Upper lobe of right lung (tissue), 1 donor: Measurements from ENCODE around the gene RGS12. TPM values are rescaled to one million over a fixed set of nuclear protein-coding genes. Genes with fewer than 3 reads are reported as not detected.

ENCODE experiments used
- ATAC-seq: fragments of 200-7000 bp; cut with Tn5 transposase; one replicate; pipeline ENCODE4 v1.9.1; 2020; ENCODE audit warnings: mild to moderate bottlenecking, moderate library complexity
- DNase-seq: peaks from one replicate; pipeline ENCODE4 v3.0.0-alpha.2; 2020
- H3K27ac ChIP-seq: fragments of 200-600 bp; one replicate; pipeline ENCODE4 v1.8.0; 2022
- H3K27me3 ChIP-seq: fragments of 200-600 bp; one replicate; pipeline ENCODE4 v1.8.0; 2022; ENCODE audit warnings: mild to moderate bottlenecking
- H3K36me3 ChIP-seq: fragments of 200-600 bp; one replicate; pipeline ENCODE4 v1.8.0; 2022
- H3K4me1 ChIP-seq: fragments of 200-600 bp; one replicate; pipeline ENCODE4 v1.8.0; 2022
- H3K4me3 ChIP-seq: fragments of 200-600 bp; one replicate; pipeline ENCODE4 v1.8.0; 2022; ENCODE audit warnings: mild to moderate bottlenecking
- H3K9me3 ChIP-seq: fragments of 200-600 bp; one replicate; pipeline ENCODE4 v1.8.0; 2022
- intact Hi-C: fragments of 100-400 bp; cut with DNase I; formaldehyde crosslinking; loops from one replicate; pipeline ENCODE4 v1.11.0; 2022
- total RNA-seq: library from RNA; stranded (reverse); fragmentation: NEBNext Ultra II Directional; extraction: Animal tissue kit (Norgen Biotek cat#: 25700); gene quantifications from one replicate; pipeline ENCODE4 v1.2.1, GENCODE V29; 2021
- TF ChIP-seq, protein P1 (sequence below): fragments of 200-600 bp; IDR thresholded peaks from one replicate; pipeline ENCODE4 v1.8.0; 2022; ENCODE audit warnings: antibody characterized with exemption
- donor health status: DM: no; HTN: yes; CAD: no; lungs with severe emphysema.

Gene RGS12
- total RNA-seq, 1 donor from 2014 or later, result 58.2 TPM

- Histone ChIP-seq H3K9me3 (no peaks in the 10 kb centered on the region), H3K27ac (peak overlapping the region; percentile 91), H3K27me3 (no peaks in the 10 kb centered on the region), H3K36me3 (no peaks in the 10 kb centered on the region), H3K4me1 (peaks cover 20% of the 10 kb centered on the region), H3K4me3 (peak overlapping the region; percentile 76)
- ATAC-seq, result peak; percentile 77
- TF ChIP-seq, protein P1, sequence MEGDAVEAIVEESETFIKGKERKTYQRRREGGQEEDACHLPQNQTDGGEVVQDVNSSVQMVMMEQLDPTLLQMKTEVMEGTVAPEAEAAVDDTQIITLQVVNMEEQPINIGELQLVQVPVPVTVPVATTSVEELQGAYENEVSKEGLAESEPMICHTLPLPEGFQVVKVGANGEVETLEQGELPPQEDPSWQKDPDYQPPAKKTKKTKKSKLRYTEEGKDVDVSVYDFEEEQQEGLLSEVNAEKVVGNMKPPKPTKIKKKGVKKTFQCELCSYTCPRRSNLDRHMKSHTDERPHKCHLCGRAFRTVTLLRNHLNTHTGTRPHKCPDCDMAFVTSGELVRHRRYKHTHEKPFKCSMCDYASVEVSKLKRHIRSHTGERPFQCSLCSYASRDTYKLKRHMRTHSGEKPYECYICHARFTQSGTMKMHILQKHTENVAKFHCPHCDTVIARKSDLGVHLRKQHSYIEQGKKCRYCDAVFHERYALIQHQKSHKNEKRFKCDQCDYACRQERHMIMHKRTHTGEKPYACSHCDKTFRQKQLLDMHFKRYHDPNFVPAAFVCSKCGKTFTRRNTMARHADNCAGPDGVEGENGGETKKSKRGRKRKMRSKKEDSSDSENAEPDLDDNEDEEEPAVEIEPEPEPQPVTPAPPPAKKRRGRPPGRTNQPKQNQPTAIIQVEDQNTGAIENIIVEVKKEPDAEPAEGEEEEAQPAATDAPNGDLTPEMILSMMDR, result no peak
- intact Hi-C loops, result no loop called here
- peak; percentile 90 for DNase-seq
Observed at GRCh38 chr4:3291969-3292570, 751 bp upstream of the RGS12 start.

DNA sequence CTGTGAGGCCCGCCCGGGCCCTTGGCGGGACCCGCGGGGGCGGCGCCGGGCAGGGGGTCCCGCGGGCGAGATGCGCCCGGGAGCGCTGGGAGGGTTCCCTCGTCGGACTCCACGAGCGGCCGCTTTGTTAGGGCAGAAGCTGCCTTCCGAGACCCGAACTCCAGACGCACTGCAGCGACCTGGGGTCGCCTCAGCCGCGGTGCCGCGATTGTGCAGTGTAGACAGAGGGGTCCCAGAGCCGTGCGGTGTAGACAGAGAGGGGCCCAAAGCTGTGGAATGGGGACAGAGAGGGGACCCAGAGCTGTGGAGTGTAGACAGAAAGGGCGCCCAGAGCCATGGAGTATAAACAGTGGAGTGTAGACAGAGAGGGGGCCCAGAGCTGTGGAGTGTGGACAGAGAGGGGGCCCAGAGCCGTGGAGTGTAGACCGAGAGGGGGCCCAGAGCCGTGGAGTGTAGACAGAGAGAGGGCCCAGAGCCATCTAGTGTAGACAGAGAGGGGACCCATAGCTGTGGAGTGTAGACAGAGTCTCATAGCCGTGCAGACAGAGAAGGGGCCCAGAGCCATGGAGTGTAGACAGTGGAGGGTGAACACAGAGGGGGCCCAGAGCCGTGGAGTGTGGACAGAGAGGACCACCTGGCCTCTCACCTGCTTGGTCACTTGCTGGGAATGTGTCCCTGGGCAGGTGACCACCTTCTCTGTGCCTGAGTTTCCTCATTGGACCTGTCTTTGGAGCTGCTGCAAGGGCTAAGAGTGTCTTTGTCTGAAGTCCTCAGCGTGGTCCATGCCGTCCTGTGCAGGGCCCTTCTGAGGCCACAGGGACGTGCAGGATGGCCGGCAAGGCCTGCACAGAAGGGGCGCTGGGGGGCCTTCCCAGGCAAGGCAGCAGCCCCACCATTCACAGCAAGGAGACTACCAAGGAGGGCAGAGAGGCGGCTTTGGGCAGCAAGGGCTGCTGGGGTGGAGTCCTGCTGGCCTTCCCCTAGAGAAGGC lies 875 bp downstream of the RGS12 start:
- Histone ChIP-seq H3K27me3 (no peaks in the 10 kb centered on the region), H3K27ac (peak overlapping the region; percentile 63), H3K9me3 (no peaks in the 10 kb centered on the region), H3K4me1 (peaks cover 20% of the 10 kb centered on the region), H3K36me3 (no peaks in the 10 kb centered on the region), H3K4me3 (peak overlapping the region; percentile 58)
- TF ChIP-seq, protein P1, result no peak
- DNase-seq (peak; percentile 65), ATAC-seq (no peak)
- intact Hi-C loops, result no loop called here

- DNase-seq (peak; percentile 65), ATAC-seq (no peak)
- Histone ChIP-seq H3K27me3 (no peaks in the 10 kb centered on the region), H3K4me3 (peak overlapping the region; percentile 58), H3K4me1 (peaks cover 29% of the 10 kb centered on the region), H3K9me3 (no peaks in the 10 kb centered on the region), H3K36me3 (no peaks in the 10 kb centered on the region), H3K27ac (no peak overlapping the region)
- intact Hi-C loops, result no loop called here
- TF ChIP-seq, protein P1, result no peak
Observed at GRCh38 chr4:3294401-3295241, 1.8 kb downstream of the RGS12 start.

DNA sequence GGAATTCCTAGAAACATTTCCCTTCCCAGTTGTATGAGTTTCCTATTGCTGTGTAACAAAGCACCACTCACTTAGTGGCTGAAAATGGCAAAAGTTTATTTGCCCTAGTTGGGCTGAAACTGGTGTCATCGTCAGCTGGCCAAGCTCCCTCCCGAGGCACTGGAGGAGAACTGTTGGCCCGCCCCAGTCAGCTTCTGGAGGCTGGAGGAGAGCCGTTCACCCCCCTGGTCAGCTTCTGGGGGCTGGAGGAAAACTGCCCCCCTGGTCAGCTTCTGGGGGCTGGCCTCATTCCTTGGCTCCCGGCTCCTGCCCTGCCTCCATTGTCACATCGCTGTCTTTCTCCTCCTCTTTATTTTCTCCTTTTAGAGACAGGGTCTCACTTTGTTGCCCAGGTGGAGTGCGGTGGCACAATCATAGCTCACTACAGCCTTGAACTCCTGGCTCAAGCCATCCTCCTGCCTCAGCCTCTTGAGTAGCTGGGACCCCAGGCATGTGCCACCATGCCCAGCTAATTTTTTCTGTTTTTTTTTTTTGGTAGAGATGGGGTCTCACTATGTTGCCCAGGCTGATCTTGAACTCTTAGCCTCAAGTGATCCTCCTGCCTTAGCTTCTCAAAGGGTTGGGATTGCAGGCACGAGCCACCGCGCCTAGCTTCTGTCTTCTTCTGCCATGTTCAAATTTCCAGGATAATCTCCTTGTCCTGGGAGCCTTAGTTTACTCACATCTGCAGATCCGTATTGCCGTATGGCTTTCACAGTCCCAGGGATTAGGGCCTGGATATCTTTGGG lies 3.2 kb downstream of the RGS12 start:
- Histone ChIP-seq H3K27me3 (no peaks in the 10 kb centered on the region), H3K4me3 (no peak overlapping the region), H3K36me3 (no peaks in the 10 kb centered on the region), H3K9me3 (no peaks in the 10 kb centered on the region), H3K4me1 (peaks cover 23% of the 10 kb centered on the region), H3K27ac (no peak overlapping the region)
- DNase-seq (peak; percentile 59), ATAC-seq (no peak)
- intact Hi-C loops, result no loop called here
- TF ChIP-seq, protein P1, result no peak

DNA sequence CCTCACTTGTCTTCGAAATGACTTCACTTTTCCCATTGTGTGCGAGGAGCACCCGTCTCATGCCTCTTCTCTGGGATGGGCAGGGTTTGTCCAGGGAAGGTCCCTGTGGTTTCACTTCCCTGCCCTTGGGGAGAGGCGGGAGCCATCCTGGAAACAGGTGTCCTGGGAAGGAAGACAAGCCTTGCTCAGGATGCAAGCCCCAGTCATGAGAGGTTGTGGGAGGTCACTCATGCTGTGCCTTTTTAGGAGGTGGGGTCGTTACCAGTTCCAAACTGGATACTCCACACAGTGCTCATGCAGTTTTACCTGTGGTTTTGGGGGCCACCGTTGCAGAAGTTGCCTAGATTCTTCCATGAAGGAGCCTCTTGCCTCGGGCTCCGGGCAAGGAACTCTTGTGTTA lies 3.8 kb downstream of the RGS12 start:
- TF ChIP-seq, protein P1, result no peak
- ATAC-seq (no peak), DNase-seq (no peak)
- Histone ChIP-seq H3K9me3 (no peaks in the 10 kb centered on the region), H3K4me1 (peaks cover 19% of the 10 kb centered on the region), H3K27me3 (no peaks in the 10 kb centered on the region), H3K27ac (no peak overlapping the region), H3K36me3 (no peaks in the 10 kb centered on the region), H3K4me3 (no peak overlapping the region)
- intact Hi-C loops, result no loop called here
